HG03196 (cell line): ENCODE measurements around the gene MAFF.
"Not testable (repeated sequence)": the region's sequence is repeated elsewhere in the genome, so short reads cannot be mapped to it uniquely, and the experiment has no call there.

Experiments used
- ATAC-seq: cut with Tn5 transposase; IDR thresholded peaks from one replicate; pipeline ENCODE4 v1.9.1; 2021; ENCODE audit not compliant: unreplicated experiment

Gene MAFF

DNA sequence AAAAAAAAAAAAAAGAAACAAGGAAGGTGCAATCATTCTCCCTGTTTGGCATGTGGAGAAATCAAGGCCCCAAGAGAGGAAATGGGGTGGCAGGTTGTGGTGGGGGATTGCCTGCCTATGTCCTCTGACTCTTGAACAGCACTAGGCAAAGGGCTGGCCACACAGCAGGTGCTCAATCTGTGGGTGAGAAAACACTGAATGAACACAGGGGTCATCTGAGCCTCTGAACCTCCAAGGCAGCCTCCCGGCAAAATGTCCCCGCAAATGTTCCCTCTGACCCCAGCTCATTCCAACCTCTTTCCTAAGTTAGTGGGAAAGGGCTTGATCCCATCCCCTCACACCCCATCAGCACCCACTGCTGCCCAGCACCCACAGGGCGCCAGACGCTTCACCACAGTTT lies 24.8 kb upstream of the MAFF start:
- no peak for ATAC-seq

GRCh38 chr22:38177571-38177925 lies 24.2 kb upstream of the MAFF start:
- ATAC-seq, result not testable (repeated sequence)

DNA sequence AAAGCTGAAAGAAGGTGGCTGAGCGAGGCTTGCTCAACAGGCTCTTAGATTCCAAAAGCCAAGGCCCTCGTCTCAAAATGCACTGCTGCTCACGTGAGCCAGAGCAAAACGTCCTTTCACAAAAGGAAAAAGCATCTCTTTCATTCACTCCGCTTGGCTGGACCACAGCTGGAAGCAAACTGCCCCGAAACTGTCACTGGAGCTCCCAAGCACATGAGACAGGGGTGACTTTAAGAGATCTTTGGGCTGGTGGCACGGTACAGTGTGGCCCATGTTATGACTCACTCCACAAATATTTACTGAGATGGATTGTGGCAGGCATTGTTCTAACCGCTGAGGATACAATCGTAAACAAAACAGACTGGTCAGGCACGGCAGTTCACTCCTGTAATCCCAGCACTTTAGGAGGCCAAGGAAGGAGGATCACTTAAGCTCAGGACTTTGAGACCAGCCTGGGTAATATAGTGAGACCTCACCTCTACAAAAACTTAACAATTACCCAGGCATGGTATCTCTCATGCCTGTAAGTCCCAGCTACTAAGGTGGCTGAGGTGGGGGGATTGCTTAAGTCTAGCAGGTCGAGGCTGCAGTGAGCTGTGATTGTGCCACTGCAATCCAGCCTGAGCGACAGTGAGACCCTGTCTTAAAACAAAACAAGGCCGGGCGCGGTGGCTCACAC lies 23.7 kb upstream of the MAFF start:
- no peak for ATAC-seq

GRCh38 chr22:38178605-38178937 lies 23.2 kb upstream of the MAFF start:
- not testable (repeated sequence) for ATAC-seq

DNA sequence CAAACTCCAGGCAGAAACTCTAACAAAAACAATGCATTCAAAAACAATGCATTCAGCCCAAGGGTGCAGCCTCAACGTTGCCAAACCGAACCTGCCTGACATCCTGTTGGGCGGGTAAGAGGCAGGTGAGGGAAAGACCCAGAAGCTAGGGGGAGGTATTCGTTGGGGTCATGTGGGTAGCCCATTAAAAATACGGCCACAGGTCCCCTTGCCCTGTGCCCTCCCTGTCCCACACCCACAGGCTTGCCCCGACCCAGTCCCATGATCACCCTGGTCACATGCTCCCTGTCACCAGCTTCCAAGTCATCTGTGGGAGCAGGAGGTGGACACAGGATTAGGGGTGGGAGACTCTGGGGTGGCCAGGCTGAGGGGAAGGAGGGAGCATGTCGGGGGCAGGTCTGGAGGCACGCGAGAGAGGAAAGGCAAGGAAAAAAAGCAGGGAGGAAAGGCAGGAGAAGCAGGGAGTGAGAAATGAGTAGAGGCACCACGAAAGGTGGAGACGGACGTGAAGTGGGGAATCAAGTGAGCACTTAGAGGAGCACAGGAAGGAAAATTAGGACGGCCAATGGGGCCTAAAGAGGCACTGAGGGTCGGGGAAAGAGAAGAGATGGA lies 20.8 kb upstream of the MAFF start:
- no peak for ATAC-seq

GRCh38 chr22:38181453-38182200 lies 20.2 kb upstream of the MAFF start, which contains the start of gene PLA2G6:
PLA2G6 (minus strand) TSS chr22:38181830; CDS start chr22:38169426, 12,404 bp downstream.
- peak; percentile 80 for ATAC-seq

GRCh38 chr22:38184788-38185187 lies 17.0 kb upstream of the MAFF start:
- ATAC-seq, result no peak

GRCh38 chr22:38186429-38186828 lies 15.4 kb upstream of the MAFF start:
- ATAC-seq, result no peak

GRCh38 chr22:38187413-38188212 lies 14.2 kb upstream of the MAFF start:
- no peak for ATAC-seq

- no peak for ATAC-seq
These were observed 12.7 kb upstream of the MAFF start for GRCh38 chr22:38189104-38189503.

GRCh38 chr22:38190581-38190980 lies 11.2 kb upstream of the MAFF start:
- ATAC-seq, result no peak

GRCh38 chr22:38191055-38191454 lies 10.7 kb upstream of the MAFF start:
- ATAC-seq, result no peak

- ATAC-seq, result no peak
These were observed 9.9 kb upstream of the MAFF start for GRCh38 chr22:38191731-38192474.

DNA sequence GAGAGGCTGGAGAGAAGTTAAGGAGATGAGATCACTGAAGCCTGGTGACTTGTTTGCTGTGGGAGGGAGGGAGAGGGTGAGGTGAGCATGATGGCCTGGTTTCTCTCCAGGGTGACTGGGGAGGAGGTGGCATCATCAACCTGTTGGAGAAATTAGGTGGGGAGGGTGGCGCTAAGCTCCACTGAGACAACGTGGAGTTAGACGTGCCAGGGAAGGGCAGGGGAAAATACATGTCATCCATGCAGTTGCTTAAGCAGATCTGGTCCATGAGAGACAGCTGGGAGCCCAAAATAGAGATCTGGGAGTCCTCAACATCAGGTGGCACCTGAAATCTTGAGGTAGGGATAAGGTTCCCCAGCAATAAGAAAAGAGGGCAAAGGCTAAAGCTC lies 9.3 kb upstream of the MAFF start:
- ATAC-seq, result no peak

GRCh38 chr22:38193580-38193979 lies 8.2 kb upstream of the MAFF start:
- no peak for ATAC-seq

- ATAC-seq, result no peak
These were observed 4.9 kb upstream of the MAFF start for GRCh38 chr22:38196791-38197419.

DNA sequence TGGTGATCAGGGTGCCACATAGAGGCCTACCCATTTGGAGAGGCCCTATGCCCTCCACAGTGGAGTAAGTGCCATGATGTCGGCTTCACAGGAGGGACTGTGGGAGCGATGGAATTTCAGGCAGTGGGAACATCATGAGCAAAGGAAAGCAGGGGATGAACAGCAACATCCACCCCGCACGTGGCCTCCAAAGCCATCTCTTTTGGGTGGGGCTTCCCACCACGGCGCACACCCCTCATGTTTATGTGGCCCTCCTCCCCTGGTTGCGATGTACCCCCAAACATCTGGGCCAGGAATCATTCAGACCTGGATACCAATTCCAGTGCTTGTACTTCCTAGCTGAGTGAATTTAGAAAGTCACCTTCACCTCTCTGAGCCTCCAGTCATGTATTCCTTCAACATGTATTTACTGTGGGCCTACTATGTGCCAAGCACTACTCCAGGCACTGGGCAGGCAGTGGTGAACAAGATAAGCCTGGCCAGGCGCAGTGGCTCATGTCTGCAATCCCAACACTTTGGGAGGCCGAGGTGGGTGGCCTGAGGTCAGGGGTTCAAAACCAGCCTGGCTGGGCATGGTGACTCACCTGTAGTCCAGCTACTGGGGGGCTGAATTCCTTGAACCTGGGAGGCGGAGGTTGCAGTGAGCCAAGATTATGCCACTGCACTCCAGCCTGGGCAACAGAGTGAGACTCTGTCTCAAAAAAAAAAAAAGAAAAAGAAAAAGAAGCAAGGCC lies 1.8 kb upstream of the MAFF start:
- no peak for ATAC-seq

DNA sequence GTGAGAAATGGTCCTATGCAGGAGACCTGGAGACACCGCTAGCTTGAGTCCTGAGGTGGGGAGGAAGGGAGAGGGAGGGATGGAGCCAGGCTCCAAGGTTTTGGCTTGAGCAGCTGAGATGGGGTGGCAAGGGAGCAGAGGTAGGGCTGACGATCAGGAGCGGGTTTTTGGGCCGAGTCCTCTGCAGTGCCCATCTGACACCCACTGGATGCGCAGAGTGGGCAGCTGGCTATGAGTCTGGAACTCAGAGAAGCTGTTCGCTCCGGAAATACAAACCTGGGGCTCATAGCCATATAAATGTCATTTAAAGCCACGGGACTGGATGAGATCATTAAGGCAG lies 453 bp upstream of the MAFF start:
- ATAC-seq, result no peak

GRCh38 chr22:38202437-38203089 lies 769 bp downstream of the MAFF start:
- ATAC-seq, result peak; percentile 10
